ENCODE data around the gene OR2F1. TPM values are rescaled to one million over a fixed set of nuclear protein-coding genes. Genes with fewer than 3 reads are reported as not detected.

The OR2F1 gene
- polyA plus RNA-seq, 2 of the 4 experiments (the other 2 are of a cell fraction) = not detected

DNA sequence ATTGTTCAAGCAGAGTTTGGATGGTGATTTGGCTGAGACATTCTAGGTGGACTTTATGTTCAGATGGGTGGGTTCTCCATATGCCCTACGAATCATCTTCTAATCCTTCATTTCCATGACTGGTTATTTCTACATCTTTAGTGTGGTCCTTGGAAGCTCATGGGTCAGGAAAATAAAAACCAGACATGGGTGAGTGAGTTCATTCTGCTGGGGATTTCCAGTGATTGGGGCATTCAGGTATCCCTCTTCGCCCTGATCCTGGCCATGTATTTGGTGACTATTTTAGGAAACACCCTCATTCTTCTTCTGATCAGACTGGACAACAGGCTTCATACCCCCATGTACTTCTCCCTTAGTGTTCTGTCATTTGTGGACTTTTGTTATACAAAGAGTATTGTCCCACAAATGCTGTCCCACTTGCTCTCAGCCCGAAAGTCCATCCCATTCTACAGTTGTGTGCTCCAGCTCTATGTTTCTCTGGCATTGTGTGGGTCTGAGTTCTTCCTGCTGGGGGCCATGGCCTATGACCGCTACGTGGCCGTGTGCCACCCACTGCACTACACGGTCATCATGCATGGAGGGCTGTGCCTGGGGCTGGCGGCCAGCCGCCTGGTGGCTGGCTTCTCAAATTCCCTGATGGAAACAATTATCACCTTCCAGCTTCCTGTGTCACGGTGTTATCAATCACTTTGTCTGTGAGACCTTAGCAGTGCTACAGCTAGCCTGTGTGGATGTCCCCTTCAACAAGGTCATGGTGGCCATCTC lies 26.3 kb downstream of the OR2F1 start (continued):
- TF ChIP-seq REST (IDR thresholded peaks at IDR 0.05) = no peak
- TF ChIP-seq ESRRA (IDR thresholded peaks at IDR 0.05; ENCODE audit: borderline replicate concordance, low read length) = no peak
- no peak for TF ChIP-seq EHMT2 (IDR thresholded peaks at IDR 0.05; ENCODE audit: low read depth)
- no peak for TF ChIP-seq SMC3 (IDR thresholded peaks at IDR 0.05)
- no peak for TF ChIP-seq RARB (CRISPR knock-in tag; IDR thresholded peaks at IDR 0.05)
- TF ChIP-seq FOXS1 (CRISPR knock-in tag; IDR thresholded peaks at IDR 0.05) = no peak
- no peak for TF ChIP-seq ELK1 (IDR thresholded peaks at IDR 0.05; ENCODE audit: low read depth, low read length)
- no peak for TF ChIP-seq HEYL (CRISPR knock-in tag; IDR thresholded peaks at IDR 0.05)
- no peak for TF ChIP-seq NR3C1 (IDR thresholded peaks at IDR 0.05)

- H3K4me1 ChIP-seq = peaks cover 17% of the 10 kb centered on the region
- no peak overlapping the region for H3K27ac ChIP-seq
- 72% methylated on average over 5 of the region's 5 CpGs for WGBS (ENCODE audit: missing lambda C conversion rate)
- ChIA-PET POLR2A (no interaction called here), CTCF (interaction anchor here (1.2 kb wide), 1 partner anchor 82 kb away, joined by 3 read pairs; the partner anchor contains the start of gene TCAF1)
- ATAC-seq (no peak), DNase-seq (ENCODE audit: low read depth in 1 of 2, low spot score in 1 of 2) (no peak), FAIRE-seq (no peak)
- TF ChIP-seq REST (IDR thresholded peaks at IDR 0.05) = no peak
- TF ChIP-seq POLR2A (IDR thresholded peaks at IDR 0.05; ENCODE audit: low read length) = no peak
- TF ChIP-seq EP300 (IDR thresholded peaks at IDR 0.05) = no peak
- TF ChIP-seq NR3C1 (IDR thresholded peaks at IDR 0.05) = no peak
- TF ChIP-seq HEYL (CRISPR knock-in tag; IDR thresholded peaks at IDR 0.05) = no peak
- TF ChIP-seq ATOH8 (CRISPR knock-in tag; IDR thresholded peaks at IDR 0.05; ENCODE audit: low read depth) = no peak
- TF ChIP-seq CBX2 (IDR thresholded peaks at IDR 0.05; ENCODE audit: borderline replicate concordance, low read depth) = no peak
- no peak for TF ChIP-seq CHD2 (IDR thresholded peaks at IDR 0.05; ENCODE audit: low read length, partially characterized antibody)
- no peak for TF ChIP-seq HES2 (IDR thresholded peaks at IDR 0.05)
- no peak for TF ChIP-seq USF2 (IDR thresholded peaks at IDR 0.05)
- no peak for TF ChIP-seq HOXA7 (CRISPR knock-in tag; IDR thresholded peaks at IDR 0.05)
- TF ChIP-seq FOXS1 (CRISPR knock-in tag; IDR thresholded peaks at IDR 0.05) = no peak
- no peak for TF ChIP-seq HOXB5 (CRISPR knock-in tag; IDR thresholded peaks at IDR 0.05)
- no peak for TF ChIP-seq ZNF302 (CRISPR knock-in tag; IDR thresholded peaks at IDR 0.05)
- TF ChIP-seq, protein P1, sequence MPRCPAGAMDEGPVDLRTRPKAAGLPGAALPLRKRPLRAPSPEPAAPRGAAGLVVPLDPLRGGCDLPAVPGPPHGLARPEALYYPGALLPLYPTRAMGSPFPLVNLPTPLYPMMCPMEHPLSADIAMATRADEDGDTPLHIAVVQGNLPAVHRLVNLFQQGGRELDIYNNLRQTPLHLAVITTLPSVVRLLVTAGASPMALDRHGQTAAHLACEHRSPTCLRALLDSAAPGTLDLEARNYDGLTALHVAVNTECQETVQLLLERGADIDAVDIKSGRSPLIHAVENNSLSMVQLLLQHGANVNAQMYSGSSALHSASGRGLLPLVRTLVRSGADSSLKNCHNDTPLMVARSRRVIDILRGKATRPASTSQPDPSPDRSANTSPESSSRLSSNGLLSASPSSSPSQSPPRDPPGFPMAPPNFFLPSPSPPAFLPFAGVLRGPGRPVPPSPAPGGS (IDR thresholded peaks at IDR 0.05) = no peak
- no peak for TF ChIP-seq CEBPB (IDR thresholded peaks at IDR 0.05)
- no peak for TF ChIP-seq E2F6 (IDR thresholded peaks at IDR 0.05; ENCODE audit: borderline replicate concordance, low read depth)
- TF ChIP-seq EHF (CRISPR knock-in tag; IDR thresholded peaks at IDR 0.05) = no peak
- no peaks in the 10 kb centered on the region for H3K9me3 ChIP-seq
- no peak overlapping the region for H3K4me2 ChIP-seq
- H3K4me3 ChIP-seq = no peak overlapping the region
Measured at GRCh38 chr7:143983960-143984359, 29.3 kb downstream of the OR2F1 start.
